Fibroblast of the aortic adventitia (primary cell): ENCODE measurements around the gene MTCP1. TPM values are rescaled to one million over a fixed set of nuclear protein-coding genes. Genes with fewer than 3 reads are reported as not detected.
A peak's percentile ranks its signal among the peaks of the same experiment; 100 is the strongest.

Experiments
- DNase-seq: peaks from one replicate; pipeline ENCODE4 v3.0.0-alpha.2; 2010; ENCODE audit warnings: low read depth
- H3K4me3 ChIP-seq: 2 replicates; pipeline ENCODE4 v1.5.1; 2011; ENCODE audit warnings: low read depth, mild to moderate bottlenecking, control low read depth, low read length, moderate library complexity
- total RNA-seq: library from RNA; depleted of rRNA; stranded (reverse); fragments of >200 nt; gene quantifications from 2 replicates; pipeline ENCODE4 v1.2.3, GENCODE V29; 2012; ENCODE audit warnings: low replicate concordance
- TF ChIP-seq, protein P1 (sequence below): IDR thresholded peaks from 2 replicates; pipeline ENCODE4 v1.5.1; 2011; ENCODE audit warnings: mild to moderate bottlenecking, low read length, control low read depth, inconsistent platforms; ENCODE audit not compliant: insufficient read depth

MTCP1 gene
- total RNA-seq, 1 donor: 1.6 TPM

DNA sequence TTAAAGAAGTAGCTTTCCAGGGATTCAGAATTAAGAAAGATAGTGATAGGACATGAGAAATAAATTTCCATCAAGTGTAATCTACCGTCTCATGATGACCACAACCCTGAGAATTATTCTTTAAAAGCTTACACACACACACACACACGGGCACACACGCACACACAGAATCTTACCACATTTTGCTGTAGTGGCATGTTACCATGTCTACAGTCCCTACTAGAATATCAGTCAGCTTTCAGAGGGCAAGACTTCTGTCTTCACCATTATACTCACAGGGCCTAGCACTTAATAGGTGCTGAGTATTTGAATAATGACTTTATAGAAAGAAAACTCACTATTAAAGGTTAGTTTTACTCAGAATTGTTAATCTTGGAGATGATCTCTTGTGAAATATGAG is 15.4 kb downstream of the MTCP1 start:
- no peak for DNase-seq
- TF ChIP-seq, protein P1, sequence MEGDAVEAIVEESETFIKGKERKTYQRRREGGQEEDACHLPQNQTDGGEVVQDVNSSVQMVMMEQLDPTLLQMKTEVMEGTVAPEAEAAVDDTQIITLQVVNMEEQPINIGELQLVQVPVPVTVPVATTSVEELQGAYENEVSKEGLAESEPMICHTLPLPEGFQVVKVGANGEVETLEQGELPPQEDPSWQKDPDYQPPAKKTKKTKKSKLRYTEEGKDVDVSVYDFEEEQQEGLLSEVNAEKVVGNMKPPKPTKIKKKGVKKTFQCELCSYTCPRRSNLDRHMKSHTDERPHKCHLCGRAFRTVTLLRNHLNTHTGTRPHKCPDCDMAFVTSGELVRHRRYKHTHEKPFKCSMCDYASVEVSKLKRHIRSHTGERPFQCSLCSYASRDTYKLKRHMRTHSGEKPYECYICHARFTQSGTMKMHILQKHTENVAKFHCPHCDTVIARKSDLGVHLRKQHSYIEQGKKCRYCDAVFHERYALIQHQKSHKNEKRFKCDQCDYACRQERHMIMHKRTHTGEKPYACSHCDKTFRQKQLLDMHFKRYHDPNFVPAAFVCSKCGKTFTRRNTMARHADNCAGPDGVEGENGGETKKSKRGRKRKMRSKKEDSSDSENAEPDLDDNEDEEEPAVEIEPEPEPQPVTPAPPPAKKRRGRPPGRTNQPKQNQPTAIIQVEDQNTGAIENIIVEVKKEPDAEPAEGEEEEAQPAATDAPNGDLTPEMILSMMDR: no peak
- no peak overlapping the region for H3K4me3 ChIP-seq

GRCh38 chrX:155054255-155054654 is 16.7 kb downstream of the MTCP1 start:
- TF ChIP-seq, protein P1: no peak
- H3K4me3 ChIP-seq: no peak overlapping the region
- DNase-seq: no peak

- H3K4me3 ChIP-seq: no peak overlapping the region
- TF ChIP-seq, protein P1: no peak
- DNase-seq: no peak
Measured at GRCh38 chrX:155053656-155054055, 17.3 kb downstream of the MTCP1 start.

GRCh38 chrX:155052738-155053498 is 18.0 kb downstream of the MTCP1 start:
- DNase-seq: no peak
- no peak overlapping the region for H3K4me3 ChIP-seq
- TF ChIP-seq, protein P1: no peak

DNA sequence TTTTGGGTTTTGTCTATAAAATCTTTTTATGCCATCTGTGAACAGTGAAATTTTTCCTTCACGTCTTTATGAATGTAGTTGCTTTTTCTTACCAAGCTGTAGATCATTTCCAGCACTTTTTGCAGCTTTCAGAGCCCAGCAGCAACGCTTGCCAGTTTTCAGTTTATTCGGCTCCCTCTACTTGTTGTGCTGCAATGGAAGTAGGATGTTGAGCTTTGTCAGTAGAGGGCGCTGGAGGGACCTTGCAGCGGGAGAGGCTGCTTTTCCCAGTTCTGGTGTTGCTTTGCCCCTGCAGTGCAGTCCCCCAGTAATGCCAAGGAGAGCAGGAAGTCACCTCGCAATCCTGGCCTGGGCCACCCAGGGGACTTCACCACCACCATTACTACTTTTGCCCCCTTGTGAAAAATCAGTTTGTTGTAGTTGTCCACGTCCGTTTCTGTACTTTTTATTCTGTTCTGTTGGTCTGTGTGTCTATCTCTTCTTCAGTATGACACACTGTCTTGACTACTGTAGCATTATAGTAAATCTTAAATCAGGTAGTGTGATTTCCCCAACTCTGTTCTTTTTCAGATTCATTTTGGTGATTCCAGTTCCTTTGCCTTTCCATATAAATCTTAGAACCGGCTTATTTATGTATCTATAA is 21.8 kb downstream of the MTCP1 start:
- TF ChIP-seq, protein P1: peak; percentile 67
- H3K4me3 ChIP-seq: no peak overlapping the region
- DNase-seq: peak; percentile 59

GRCh38 chrX:155046811-155047528 is 24.0 kb downstream of the MTCP1 start:
- no peak for DNase-seq
- no peak overlapping the region for H3K4me3 ChIP-seq
- TF ChIP-seq, protein P1: no peak
